Endothelial cell of umbilical vein (primary cell): ENCODE measurements around the gene POLR1B. TPM values are rescaled to one million over a fixed set of nuclear protein-coding genes. Genes with fewer than 3 reads are reported as not detected.

Source experiments
- BruUV-seq: library from RNA; stranded (reverse); fragments of 400-500 nt; replicated peaks from 2 replicates; lab custom pipeline; 2021; lab: Mats Ljungman, UMichigan
- CTCF ChIA-PET: fragments of 300-600, 350-600 bp; sonication (Branson Sonifier 250); formaldehyde crosslinking; loops from one replicate; lab custom pipeline; 2021; ENCODE audit warnings: antibody characterized with exemption, inconsistent platforms; lab: Charles Lee
- POLR2A ChIA-PET: fragments of 300-600, 350-600 bp; sonication (Branson Sonifier 250); formaldehyde crosslinking; loops from one replicate; lab custom pipeline; 2021; ENCODE audit warnings: antibody characterized with exemption, inconsistent platforms; lab: Charles Lee
- DNase-seq: peaks from one replicate; pipeline ENCODE4 v3.0.0-alpha.2; 2011; ENCODE audit warnings: low read depth, low spot score
- FAIRE-seq: peaks from 2 replicates; lab custom pipeline; 2011; peaks lifted over from hg19 to GRCh38; lab: Jason Lieb, UNC
- H2AFZ ChIP-seq: 2 replicates; pipeline ENCODE4 v1.6.0; 2012; ENCODE audit warnings: low read depth, low read length, control low read depth, inconsistent platforms
- H3K27ac ChIP-seq: 2 replicates; pipeline ENCODE4 v1.5.1; 2011; ENCODE audit warnings: low read depth, mild to moderate bottlenecking, control low read depth, low read length, moderate library complexity; ENCODE audit not compliant: insufficient read depth
- H3K27me3 ChIP-seq, 2 experiments: 2 replicates each; pipeline versions ENCODE4 v1.6.0 to v1.6.1; 2011; ENCODE audit warnings: low read length in 2 of 2, mixed read lengths in 1 of 2; ENCODE audit not compliant: control insufficient read depth in 2 of 2, insufficient read depth in 2 of 2
- H3K36me3 ChIP-seq, 2 experiments: 2 replicates in 1 of 2; 3 replicates in 1 of 2; pipeline ENCODE4 v1.5.1; 2011; ENCODE audit warnings: low read length in 2 of 2, mild to moderate bottlenecking in 1 of 2, moderate library complexity in 1 of 2; ENCODE audit not compliant: control insufficient read depth in 2 of 2, insufficient read depth in 2 of 2; ENCODE audit errors: extremely low read depth in 1 of 2
- H3K4me1 ChIP-seq: 3 replicates; pipeline ENCODE4 v1.5.1; 2011; ENCODE audit warnings: mild to moderate bottlenecking, low read length; ENCODE audit not compliant: control insufficient read depth, insufficient read depth; ENCODE audit errors: extremely low read depth
- H3K4me2 ChIP-seq: 2 replicates; pipeline ENCODE4 v1.6.1; 2011; ENCODE audit warnings: low read length, control low read depth, mixed read lengths; ENCODE audit not compliant: insufficient read depth
- H3K4me3 ChIP-seq, 3 experiments: fragments of 200-600 bp in 1 of 3; sonication (generic), shearing (Covaris generic) in 1 of 3; replicated peaks in 1 of 3; 2 replicates each; pipeline ENCODE4 v1.5.1; 2011 to 2016; ENCODE audit warnings: control low read depth in 3 of 3, low read length in 3 of 3, mild to moderate bottlenecking in 2 of 3, inconsistent platforms in 1 of 3, low read depth in 1 of 3, moderate library complexity in 1 of 3; ENCODE audit not compliant: insufficient read depth in 1 of 3
- H3K79me2 ChIP-seq: 2 replicates; pipeline ENCODE4 v1.6.0; 2012; ENCODE audit warnings: low read length, inconsistent platforms; ENCODE audit not compliant: control insufficient read depth, insufficient read depth
- H3K9ac ChIP-seq: replicated peaks from 2 replicates; pipeline ENCODE3; 2011; ENCODE audit warnings: low read length, control low read depth; ENCODE audit not compliant: insufficient read depth; ENCODE audit errors: extremely low read depth
- H3K9me1 ChIP-seq: replicated peaks from 3 replicates; pipeline ENCODE4 v1.6.0; 2011; ENCODE audit warnings: mild to moderate bottlenecking, low read length; ENCODE audit not compliant: control insufficient read depth, insufficient read depth; ENCODE audit errors: extremely low read depth
- H3K9me3 ChIP-seq: replicated peaks from 2 replicates; pipeline ENCODE4 v1.5.1; 2012; ENCODE audit warnings: low read length, inconsistent platforms; ENCODE audit not compliant: control insufficient read depth, insufficient read depth
- H4K20me1 ChIP-seq: replicated peaks from 2 replicates; pipeline ENCODE3; 2011; ENCODE audit warnings: mild to moderate bottlenecking, low read length; ENCODE audit not compliant: control insufficient read depth, insufficient read depth; ENCODE audit errors: extremely low read depth
- EZH2 ChIP-seq: IDR thresholded peaks from 2 replicates; pipeline ENCODE4 v1.6.1; 2012; ENCODE audit warnings: borderline replicate concordance, low read depth, mild to moderate bottlenecking, moderate library complexity, low read length, inconsistent platforms; ENCODE audit not compliant: severe bottlenecking
- FOS ChIP-seq: IDR thresholded peaks from 2 replicates; pipeline ENCODE4 v1.6.1; 2011; ENCODE audit warnings: mild to moderate bottlenecking, low read length, moderate library complexity, borderline replicate concordance; ENCODE audit not compliant: insufficient read depth
- GATA2 ChIP-seq: IDR thresholded peaks from 2 replicates; pipeline ENCODE4 v1.7.0; 2011; ENCODE audit warnings: low read depth, mild to moderate bottlenecking, moderate library complexity, mixed read lengths, low read length; ENCODE audit not compliant: insufficient read length, insufficient read depth
- JUN ChIP-seq: IDR thresholded peaks from 2 replicates; pipeline ENCODE4 v1.6.1; 2011; ENCODE audit warnings: borderline replicate concordance, low read depth; ENCODE audit not compliant: insufficient read length, insufficient read depth
- MYC ChIP-seq: IDR thresholded peaks from one replicate; pipeline ENCODE4 v1.6.1; 2011; ENCODE audit warnings: mild to moderate bottlenecking, low read depth, low read length
- POLR2A ChIP-seq: IDR thresholded peaks from 2 replicates; pipeline ENCODE4 v1.6.1; 2012; ENCODE audit warnings: low read depth, mild to moderate bottlenecking, control low read depth, low read length
- POLR2AphosphoS5 ChIP-seq: IDR thresholded peaks from 2 replicates; pipeline ENCODE4 v1.6.1; 2012; ENCODE audit warnings: low read depth, mild to moderate bottlenecking, control low read depth, low read length, moderate library complexity; ENCODE audit not compliant: insufficient read depth
- dilution Hi-C: fragments of 300-500 bp; cut with MboI; formaldehyde crosslinking; loops from one replicate; pipeline ENCODE4 v1.15.0; 2019; ENCODE audit warnings: low sequenced_read_pairs; ENCODE audit not compliant: extremely low pct_ligation_motif_present
- intact Hi-C: fragments of 100-400 bp; cut with micrococcal nuclease; formaldehyde crosslinking; loops from one replicate; pipeline ENCODE4 v1.10.0; 2022
- polyA plus RNA-seq, 4 experiments: library from polyadenylated mRNA; depleted of rRNA in 3 of 4; stranded (reverse) in 3 of 4; unstranded in 1 of 4; fragments of >200 nt; gene quantifications; 2 replicates each; pipeline versions ENCODE4 v1.2.1 to v1.2.3, GENCODE V29; 2011 to 2012; ENCODE audit warnings: missing spikeins in 1 of 4
- total RNA-seq: library from RNA; stranded (reverse); gene quantifications from 2 replicates; pipeline ENCODE4 v1.2.3, GENCODE V29; 2021
- TF ChIP-seq, protein P1 (sequence below), 2 donors: IDR thresholded peaks; 1 replicate in 1 of 2; 2 replicates in 1 of 2; pipeline ENCODE4 v1.5.1; 2011; ENCODE audit warnings: low read length in 2 of 2, mild to moderate bottlenecking in 2 of 2, moderate library complexity in 2 of 2, control low read depth in 1 of 2, inconsistent platforms in 1 of 2, low read depth in 1 of 2; ENCODE audit not compliant: insufficient read depth in 1 of 2; ENCODE audit errors: extremely low read depth in 1 of 2
- TF ChIP-seq, protein P2 (sequence below): IDR thresholded peaks from 2 replicates; pipeline ENCODE4 v1.6.1; 2011; ENCODE audit not compliant: insufficient read depth, insufficient read length

The POLR1B gene
- total and polyA plus RNA-seq, 2 donors (not counting 3 experiments of a cell fraction or from before 2014, with no cell fraction given): 12.2 to 28.9 TPM

- ChIA-PET CTCF (interaction anchor here (1.2 kb wide), 1 partner anchor 99 kb away, joined by 3 read pairs; no protein-coding TSS in a partner anchor), POLR2A (no interaction called here)
- BruUV-seq: no TSS peak
- Histone ChIP-seq H3K4me2 (no peak overlapping the region), H3K9me1 (no peaks in the 10 kb centered on the region), H3K27ac (no peak overlapping the region), H3K9ac (no peak overlapping the region), H3K79me2 (no peaks in the 10 kb centered on the region), H3K4me3 (no peak overlapping the region), H3K4me1 (peaks cover 12% of the 10 kb centered on the region), H2AFZ (no peak overlapping the region), H3K9me3 (no peaks in the 10 kb centered on the region), H4K20me1 (no peaks in the 10 kb centered on the region), H3K36me3 (no peaks in the 10 kb centered on the region), H3K27me3 (no peaks in the 10 kb centered on the region)
- DNase-seq: no peak
- FAIRE-seq: no peak
- intact Hi-C loops: no loop called here
- dilution Hi-C loops: no loop called here
- TF ChIP-seq GATA2 (no peak), JUN (no peak), MYC (no peak), EZH2 (no peak), POLR2A (no peak), FOS (no peak), POLR2AphosphoS5 (no peak)
- TF ChIP-seq, protein P1, sequence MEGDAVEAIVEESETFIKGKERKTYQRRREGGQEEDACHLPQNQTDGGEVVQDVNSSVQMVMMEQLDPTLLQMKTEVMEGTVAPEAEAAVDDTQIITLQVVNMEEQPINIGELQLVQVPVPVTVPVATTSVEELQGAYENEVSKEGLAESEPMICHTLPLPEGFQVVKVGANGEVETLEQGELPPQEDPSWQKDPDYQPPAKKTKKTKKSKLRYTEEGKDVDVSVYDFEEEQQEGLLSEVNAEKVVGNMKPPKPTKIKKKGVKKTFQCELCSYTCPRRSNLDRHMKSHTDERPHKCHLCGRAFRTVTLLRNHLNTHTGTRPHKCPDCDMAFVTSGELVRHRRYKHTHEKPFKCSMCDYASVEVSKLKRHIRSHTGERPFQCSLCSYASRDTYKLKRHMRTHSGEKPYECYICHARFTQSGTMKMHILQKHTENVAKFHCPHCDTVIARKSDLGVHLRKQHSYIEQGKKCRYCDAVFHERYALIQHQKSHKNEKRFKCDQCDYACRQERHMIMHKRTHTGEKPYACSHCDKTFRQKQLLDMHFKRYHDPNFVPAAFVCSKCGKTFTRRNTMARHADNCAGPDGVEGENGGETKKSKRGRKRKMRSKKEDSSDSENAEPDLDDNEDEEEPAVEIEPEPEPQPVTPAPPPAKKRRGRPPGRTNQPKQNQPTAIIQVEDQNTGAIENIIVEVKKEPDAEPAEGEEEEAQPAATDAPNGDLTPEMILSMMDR (IDR thresholded peaks at IDR 0.05; ENCODE audit: extremely low read depth in 1 of 2, insufficient read depth in 1 of 2, low read depth in 1 of 2, low read length in 2 of 2): no peak
- TF ChIP-seq, protein P2, sequence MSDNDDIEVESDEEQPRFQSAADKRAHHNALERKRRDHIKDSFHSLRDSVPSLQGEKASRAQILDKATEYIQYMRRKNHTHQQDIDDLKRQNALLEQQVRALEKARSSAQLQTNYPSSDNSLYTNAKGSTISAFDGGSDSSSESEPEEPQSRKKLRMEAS: no peak
Observed at GRCh38 chr2:112585873-112586464, 43.7 kb downstream of the POLR1B start.
